Globus pallidus (tissue), 1 donor: ENCODE data around the gene YIF1A.
"Not testable (repeated sequence)": the region's sequence is repeated elsewhere in the genome, so short reads cannot be mapped to it uniquely, and the experiment has no call there.

Experiments
- DNase-seq: peaks from one replicate; pipeline ENCODE4 v3.0.0-alpha.2; 2015; ENCODE audit warnings: low spot score

YIF1A gene

GRCh38 chr11:66268952-66269905 lies 19.7 kb downstream of the YIF1A start:
- no peak for DNase-seq

- peak; percentile 99 for DNase-seq
Observed at GRCh38 chr11:66268244-66268951, 20.5 kb downstream of the YIF1A start, which contains the start of gene RAB1B. Gene RAB1B, plus strand, starts transcription at chr11:66268639. Its CDS starts 41 bp downstream, at chr11:66268680.

- peak; percentile 91 for DNase-seq
Observed at GRCh38 chr11:66267379-66268243, 21.3 kb downstream of the YIF1A start.

GRCh38 chr11:66267039-66267378 lies 21.9 kb downstream of the YIF1A start:
- DNase-seq: no peak

GRCh38 chr11:66266378-66267038 lies 22.4 kb downstream of the YIF1A start:
- DNase-seq: no peak

GRCh38 chr11:66265531-66266377 lies 23.2 kb downstream of the YIF1A start:
- no peak for DNase-seq

GRCh38 chr11:66264914-66265313 lies 24.0 kb downstream of the YIF1A start:
- DNase-seq: no peak

DNA sequence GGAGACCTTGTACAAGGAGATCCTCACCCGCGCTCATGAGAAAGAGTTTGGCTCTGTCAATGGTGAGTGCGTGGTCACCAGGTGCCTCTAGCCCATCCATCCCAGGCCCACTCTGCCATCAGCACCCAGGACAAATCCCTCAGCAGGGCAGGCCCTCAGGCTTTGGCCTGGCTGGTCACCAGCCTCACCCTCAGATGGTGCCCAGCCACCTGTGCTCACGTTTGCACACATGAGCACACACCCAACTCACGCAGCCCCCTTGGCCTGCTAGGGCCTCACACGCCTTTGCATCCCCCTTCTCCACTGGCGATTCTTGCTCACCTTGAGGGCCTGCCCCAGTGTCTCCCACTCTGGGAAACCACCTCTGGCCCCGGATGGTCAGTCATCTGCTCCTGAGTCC lies 24.6 kb downstream of the YIF1A start:
- no peak for DNase-seq

DNA sequence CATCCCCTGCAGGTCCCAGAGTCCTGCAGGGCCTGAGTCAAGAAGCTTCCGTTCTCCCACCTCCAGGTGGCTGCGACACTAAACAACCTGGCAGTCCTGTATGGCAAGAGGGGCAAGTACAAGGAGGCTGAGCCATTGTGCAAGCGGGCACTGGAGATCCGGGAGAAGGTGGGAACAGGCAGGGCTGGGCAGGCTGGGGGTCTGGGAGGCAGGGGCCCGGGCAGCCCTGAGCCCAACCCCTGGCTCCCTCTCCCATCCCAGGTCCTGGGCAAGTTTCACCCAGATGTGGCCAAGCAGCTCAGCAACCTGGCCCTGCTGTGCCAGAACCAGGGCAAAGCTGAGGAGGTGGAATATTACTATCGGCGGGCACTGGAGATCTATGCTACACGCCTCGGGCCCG lies 25.2 kb downstream of the YIF1A start:
- no peak for DNase-seq

DNA sequence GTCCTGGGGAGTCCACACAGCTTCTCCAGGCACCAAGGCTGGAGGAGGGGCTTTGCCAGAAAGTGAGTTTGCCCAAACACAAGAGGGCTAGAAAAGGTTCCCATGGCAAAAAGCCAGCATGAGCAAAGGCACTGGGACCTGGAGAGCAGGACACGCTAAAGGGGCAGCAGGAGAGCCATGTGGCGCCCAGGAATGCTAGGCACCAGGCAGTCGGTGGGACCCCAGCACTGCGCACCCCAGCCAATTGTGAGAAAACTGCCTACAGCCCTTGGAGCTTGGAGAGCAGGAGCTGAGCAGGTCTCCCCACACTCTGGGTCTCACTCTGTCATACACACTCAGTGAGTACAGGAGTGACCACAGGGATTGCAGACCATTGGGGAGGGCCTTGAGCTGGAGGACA lies 25.7 kb downstream of the YIF1A start:
- DNase-seq: no peak

DNA sequence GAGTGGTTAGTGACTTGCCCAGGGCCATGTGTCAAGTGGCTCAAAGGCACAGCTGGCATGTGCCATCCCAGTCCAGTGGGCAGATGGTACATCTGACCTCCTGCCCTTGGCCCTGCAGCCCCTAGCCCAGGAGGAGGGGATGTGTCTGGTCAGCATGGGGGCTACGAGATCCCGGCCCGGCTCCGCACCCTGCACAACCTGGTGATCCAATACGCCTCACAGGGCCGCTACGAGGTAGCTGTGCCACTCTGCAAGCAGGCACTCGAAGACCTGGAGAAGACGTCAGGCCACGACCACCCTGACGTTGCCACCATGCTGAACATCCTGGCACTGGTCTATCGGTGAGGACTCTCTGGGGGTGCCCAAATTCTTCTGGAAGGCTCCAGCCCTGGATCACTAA lies 26.2 kb downstream of the YIF1A start:
- no peak for DNase-seq

DNA sequence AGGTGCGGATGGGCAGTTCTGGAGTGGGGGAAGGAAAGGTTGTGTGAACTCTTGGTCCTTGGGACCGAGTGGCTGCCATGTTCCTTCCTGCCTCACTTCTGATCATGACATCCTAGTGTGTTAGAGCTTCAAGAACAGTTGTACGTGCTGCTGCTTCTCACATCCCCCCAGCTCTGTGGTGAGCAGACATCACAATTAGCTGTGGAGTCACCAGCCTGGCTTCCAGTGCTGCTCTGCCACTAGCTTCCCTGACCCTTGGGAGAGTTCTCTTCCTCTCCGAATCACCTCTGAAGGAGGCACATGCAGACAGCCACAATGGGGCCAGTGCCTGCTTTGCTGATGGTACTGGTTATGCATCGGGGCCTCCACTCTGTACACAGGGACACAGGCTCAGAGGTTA lies 26.8 kb downstream of the YIF1A start:
- DNase-seq: no peak

- DNase-seq: no peak
Observed at GRCh38 chr11:66261578-66261977, 27.4 kb downstream of the YIF1A start.

DNA sequence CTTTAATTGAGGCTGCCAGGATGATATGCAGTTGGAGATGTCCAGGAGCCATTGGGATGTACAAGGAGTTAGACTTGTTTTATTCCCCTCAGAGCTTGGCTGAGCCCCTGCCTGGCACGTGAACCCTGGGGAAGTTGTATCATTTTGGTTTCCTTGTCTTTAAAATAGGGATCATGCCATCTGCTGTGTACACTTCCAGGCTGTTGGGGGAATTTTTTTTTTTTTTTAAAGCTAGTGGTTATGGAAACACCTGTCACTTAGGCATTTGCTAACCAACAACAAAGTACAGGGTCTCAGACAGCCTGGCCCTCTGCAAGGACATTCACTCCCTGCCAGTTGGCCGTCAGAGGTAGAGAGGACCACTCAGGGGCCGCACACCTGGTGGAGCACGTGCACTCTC lies 29.0 kb downstream of the YIF1A start:
- DNase-seq: no peak

DNA sequence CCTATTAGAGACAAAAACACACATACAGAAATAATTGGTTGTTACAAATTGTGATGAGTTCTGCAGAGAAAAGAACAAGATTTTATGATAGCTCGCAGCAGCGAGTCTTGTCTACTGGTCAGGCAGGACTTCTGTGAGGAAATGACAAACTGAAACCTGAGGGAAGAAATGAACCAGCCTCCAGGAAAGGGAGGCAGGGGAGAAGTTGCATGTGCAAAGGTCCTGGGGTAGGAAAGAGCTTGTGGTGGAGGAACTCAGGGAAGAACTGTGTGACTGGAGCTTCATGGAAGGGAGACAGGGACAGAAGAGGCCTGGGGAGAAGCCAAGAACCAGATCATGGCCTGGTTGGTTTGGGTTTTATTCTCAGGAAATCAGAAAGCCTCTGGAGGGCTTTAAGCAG lies 29.7 kb downstream of the YIF1A start:
- no peak for DNase-seq

DNA sequence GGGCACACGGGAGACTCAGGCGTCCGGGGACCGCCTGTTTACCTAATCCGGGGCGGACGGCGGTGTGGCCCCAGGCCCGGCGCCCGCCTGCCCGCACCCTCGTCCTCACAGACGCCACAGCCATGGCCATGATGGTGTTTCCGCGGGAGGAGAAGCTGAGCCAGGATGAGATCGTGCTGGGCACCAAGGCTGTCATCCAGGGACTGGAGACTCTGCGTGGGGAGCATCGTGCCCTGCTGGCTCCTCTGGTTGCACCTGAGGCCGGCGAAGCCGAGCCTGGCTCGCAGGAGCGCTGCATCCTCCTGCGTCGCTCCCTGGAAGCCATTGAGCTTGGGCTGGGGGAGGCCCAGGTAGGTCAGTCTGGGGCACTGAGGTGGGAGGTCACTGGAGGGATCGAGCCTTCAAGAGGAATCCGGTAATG lies 30.5 kb downstream of the YIF1A start:
- DNase-seq: no peak

DNA sequence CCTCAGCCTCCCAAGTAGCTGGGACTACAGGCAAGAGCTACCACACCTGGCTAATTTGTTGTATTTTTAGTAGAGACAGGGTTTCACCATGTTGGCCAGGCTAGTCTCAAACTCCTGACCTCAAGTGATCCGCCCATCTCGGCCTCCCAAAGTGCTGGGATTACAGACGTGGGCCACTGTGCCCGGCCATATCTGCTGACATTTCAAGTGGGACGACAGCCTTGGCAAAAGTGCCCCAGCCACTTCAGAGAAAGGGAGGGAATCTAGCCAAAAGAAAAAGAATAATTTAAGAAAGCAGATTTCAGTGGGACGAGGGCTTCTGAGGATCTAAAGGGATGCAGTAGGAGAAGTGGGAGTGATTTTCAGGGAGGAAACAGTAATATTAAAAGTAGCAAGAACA lies 35.9 kb downstream of the YIF1A start:
- DNase-seq: not testable (repeated sequence)

DNA sequence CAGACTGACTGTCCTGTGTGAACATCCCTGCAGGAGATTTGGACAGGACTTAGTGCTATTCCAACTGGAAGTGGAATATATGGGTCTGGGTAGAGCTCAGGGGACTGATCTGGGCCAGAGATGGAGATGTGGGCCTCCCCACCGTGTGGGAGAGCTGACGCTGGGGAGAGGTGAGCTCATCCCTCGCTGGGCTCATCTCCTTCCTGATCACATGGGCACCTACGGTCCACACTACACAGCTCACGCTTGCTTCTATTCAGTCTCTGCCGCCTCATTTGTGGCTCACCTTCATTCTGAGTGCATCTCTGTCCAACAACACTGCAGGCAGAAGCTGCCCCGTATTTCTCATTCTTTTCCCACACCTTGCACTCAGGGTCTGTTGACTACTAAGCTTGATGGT lies 37.1 kb downstream of the YIF1A start:
- no peak for DNase-seq

- no peak for DNase-seq
Observed at GRCh38 chr11:66248903-66249302, 40.0 kb downstream of the YIF1A start.

DNA sequence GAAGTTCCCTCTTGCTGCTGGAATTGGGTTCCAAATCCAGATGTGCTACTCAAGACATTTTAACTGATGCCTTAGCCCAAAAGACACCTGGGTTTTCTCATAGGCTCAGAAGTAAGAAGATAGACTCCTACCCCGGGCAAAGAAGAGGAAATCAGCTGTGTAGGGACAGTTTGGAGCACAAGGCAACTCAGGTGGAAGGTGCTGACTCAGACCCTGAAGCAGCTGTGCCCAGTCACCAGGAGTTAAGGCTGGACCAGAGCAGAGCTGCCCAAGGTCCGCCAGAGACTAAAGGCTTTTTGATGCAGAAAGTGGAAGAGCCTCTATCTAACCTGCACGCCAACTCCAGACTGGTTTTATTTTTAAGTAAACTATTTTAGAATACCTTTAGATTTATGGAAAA lies 41.1 kb downstream of the YIF1A start:
- DNase-seq: no peak

DNA sequence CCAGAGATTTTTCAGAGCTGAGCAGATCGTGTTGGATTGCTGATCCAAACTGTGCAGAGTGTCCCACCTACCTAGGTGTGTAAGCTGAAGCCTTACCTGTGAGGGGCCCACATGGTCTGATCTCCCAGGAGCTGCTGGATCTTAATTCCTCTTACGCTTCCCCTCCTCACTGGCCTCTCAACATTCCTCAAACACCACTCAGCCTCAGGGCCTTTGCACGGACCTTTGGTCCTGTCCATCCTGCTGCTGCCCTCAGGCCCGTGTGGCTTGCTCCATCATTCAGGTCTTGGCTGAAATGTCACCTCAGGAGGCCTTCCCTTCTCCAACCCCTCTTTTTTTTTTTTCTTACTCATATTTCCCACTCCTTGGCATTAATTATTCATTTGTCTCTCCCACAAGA lies 41.6 kb downstream of the YIF1A start:
- no peak for DNase-seq
